GM18951 (cell line): ENCODE data around the gene DMD.

ENCODE experiments used
- POLR2A ChIP-seq: IDR thresholded peaks from 4 replicates; pipeline ENCODE4 v1.6.1; 2011; ENCODE audit warnings: mild to moderate bottlenecking; ENCODE audit not compliant: insufficient read length, insufficient read depth; ENCODE audit errors: extremely low read depth
- in situ Hi-C: fragments of 300-500 bp; cut with MboI; formaldehyde crosslinking; loops from one replicate; pipeline ENCODE4 v1.12.0; 2022; ENCODE audit warnings: low sequenced_read_pairs, mixed read lengths, inconsistent platforms; ENCODE audit not compliant: unreplicated experiment

The DMD gene

GRCh38 chrX:31110657-31111056 is 2100.7 kb downstream of the DMD start:
- in situ Hi-C loops = no loop called here
- TF ChIP-seq POLR2A = no peak

GRCh38 chrX:31099536-31100090 is 2111.7 kb downstream of the DMD start:
- in situ Hi-C loops = no loop called here
- no peak for TF ChIP-seq POLR2A

- in situ Hi-C loops = no loop called here
- no peak for TF ChIP-seq POLR2A
These were observed 2113.3 kb downstream of the DMD start for GRCh38 chrX:31098079-31098478.

- in situ Hi-C loops = no loop called here
- TF ChIP-seq POLR2A = no peak
These were observed 2117.7 kb downstream of the DMD start for GRCh38 chrX:31093639-31093975.

- no peak for TF ChIP-seq POLR2A
- in situ Hi-C loops = no loop called here
These were observed 2118.2 kb downstream of the DMD start for GRCh38 chrX:31092970-31093638.

- in situ Hi-C loops = no loop called here
- TF ChIP-seq POLR2A = no peak
These were observed 2118.9 kb downstream of the DMD start for GRCh38 chrX:31092476-31092875.

- TF ChIP-seq POLR2A = no peak
- in situ Hi-C loops = no loop called here
These were observed 2119.5 kb downstream of the DMD start for GRCh38 chrX:31091819-31092218.

- in situ Hi-C loops = no loop called here
- TF ChIP-seq POLR2A = no peak
These were observed 2136.8 kb downstream of the DMD start for GRCh38 chrX:31074522-31074921.

- in situ Hi-C loops = no loop called here
These were observed 2139.6 kb downstream of the DMD start, which contains the start of gene FTHL17 for GRCh38 chrX:31071725-31072124. FTHL17 (minus strand) TSS chrX:31072041; CDS start chrX:31071953, 88 bp downstream.

GRCh38 chrX:31071262-31071661 is 2140.1 kb downstream of the DMD start:
- in situ Hi-C loops = no loop called here

More at GRCh38 chrX:31071725-31072124, 2139.6 kb downstream of the DMD start, which contains the start of gene FTHL17:
- TF ChIP-seq POLR2A = no peak

GRCh38 chrX:31070057-31070468 is 2141.3 kb downstream of the DMD start:
- in situ Hi-C loops = no loop called here
- no peak for TF ChIP-seq POLR2A

More at GRCh38 chrX:31071262-31071661, 2140.1 kb downstream of the DMD start:
- no peak for TF ChIP-seq POLR2A
